PC-3 (cell line): ENCODE results near the gene ZNF469. TPM values are rescaled to one million over a fixed set of nuclear protein-coding genes. Genes with fewer than 3 reads are reported as not detected.

Source experiments
- ATAC-seq: fragments of 200-7000 bp; cut with Tn5 transposase; 2 replicates; pipeline ENCODE4 v1.9.1; 2020; ENCODE audit warnings: mild to moderate bottlenecking, moderate library complexity
- BruUV-seq: library from RNA; stranded (reverse); fragments of 400-500 nt; replicated peaks from 2 replicates; lab custom pipeline; 2021; lab: Mats Ljungman, UMichigan
- CTCF ChIA-PET: fragments of 300-600 bp; sonication (Branson Sonifier 250); formaldehyde crosslinking; loops from one replicate; lab custom pipeline; 2022; ENCODE audit warnings: antibody characterized with exemption; lab: Charles Lee
- POLR2A ChIA-PET: fragments of 300-600 bp; sonication (Branson Sonifier 250); formaldehyde crosslinking; loops from one replicate; lab custom pipeline; 2022; ENCODE audit warnings: antibody characterized with exemption; ENCODE audit not compliant: unreplicated experiment; lab: Charles Lee
- DNase-seq: peaks from one replicate; pipeline ENCODE4 v3.0.0-alpha.2; 2015
- H2AFZ ChIP-seq: fragments of 300-600 bp; sonication (generic); 2 replicates; pipeline ENCODE4 v1.6.0; 2016; ENCODE audit warnings: antibody characterized with exemption, low read length
- H3F3A ChIP-seq: fragments of 300-600 bp; sonication (generic); one replicate; pipeline ENCODE4 v1.6.0; 2017; ENCODE audit warnings: antibody characterized with exemption, low read length, control low read depth, mild to moderate bottlenecking; ENCODE audit not compliant: unreplicated experiment
- H3K27ac ChIP-seq: fragments of 300-600 bp; sonication (generic); 2 replicates; pipeline ENCODE4 v1.5.1; 2016; ENCODE audit warnings: mild to moderate bottlenecking, low read length
- H3K27me3 ChIP-seq: fragments of 300-600 bp; sonication (generic); 2 replicates; pipeline ENCODE4 v1.6.1; 2016; ENCODE audit warnings: low read length, mixed read lengths
- H3K36me3 ChIP-seq: fragments of 300-600 bp; sonication (generic); 2 replicates; pipeline ENCODE4 v1.6.1; 2016; ENCODE audit warnings: low read depth, mixed run types, low read length, mixed read lengths
- H3K4me1 ChIP-seq: fragments of 300-600 bp; sonication (generic); 2 replicates; pipeline ENCODE4 v1.5.1; 2016; ENCODE audit warnings: low read length; ENCODE audit not compliant: insufficient read depth
- H3K4me2 ChIP-seq: fragments of 300-600 bp; sonication (generic); 2 replicates; pipeline ENCODE4 v1.6.0; 2016; ENCODE audit warnings: low read length
- H3K4me3 ChIP-seq: fragments of 300-600 bp; sonication (generic); 2 replicates; pipeline ENCODE4 v1.5.1; 2016; ENCODE audit warnings: mild to moderate bottlenecking, low read length, mixed read lengths
- H3K79me2 ChIP-seq: fragments of 300-600 bp; sonication (generic); 2 replicates; pipeline ENCODE4 v1.6.1; 2017; ENCODE audit warnings: low read length, mixed read lengths
- H3K9ac ChIP-seq: fragments of 300-600 bp; sonication (generic); 2 replicates; pipeline ENCODE4 v1.6.0; 2016; ENCODE audit warnings: mild to moderate bottlenecking, low read length
- H3K9me2 ChIP-seq: fragments of 300-600 bp; sonication (generic); replicated peaks from 2 replicates; pipeline ENCODE4 v1.6.1; 2016; ENCODE audit warnings: mixed run types, low read length, mixed read lengths
- H3K9me3 ChIP-seq: fragments of 300-600 bp; sonication (generic); 2 replicates; pipeline ENCODE4 v1.6.1; 2016; ENCODE audit warnings: low read length, mixed read lengths
- H4K20me1 ChIP-seq: fragments of 300-600 bp; sonication (generic); 2 replicates; pipeline ENCODE4 v1.6.1; 2016; ENCODE audit warnings: low read length, mixed read lengths
- CTCF ChIP-seq: fragments of 300-600 bp; sonication (generic); conservative IDR thresholded peaks from 2 replicates; pipeline ENCODE4 v1.5.1; 2017; ENCODE audit warnings: antibody characterized with exemption, low read depth, mild to moderate bottlenecking, low read length
- EZH2 ChIP-seq: fragments of 300-600 bp; sonication (generic); IDR thresholded peaks from one replicate; pipeline ENCODE4 v1.6.1; 2017; ENCODE audit warnings: antibody characterized with exemption, mild to moderate bottlenecking, low read length; ENCODE audit not compliant: unreplicated experiment
- EZH2phosphoT487 ChIP-seq: fragments of 300-600 bp; sonication (generic); IDR thresholded peaks from 2 replicates; pipeline ENCODE4 v1.6.1; 2018; ENCODE audit warnings: mild to moderate bottlenecking, antibody characterized with exemption, low read length, borderline replicate concordance
- intact Hi-C: fragments of 100-400 bp; cut with micrococcal nuclease; formaldehyde crosslinking; loops from 2 replicates; pipeline ENCODE4 v1.9.0; 2023
- total RNA-seq: library from RNA; depleted of rRNA; stranded (reverse); fragments of >200 nt; gene quantifications from 2 replicates; pipeline ENCODE4 v1.2.3, GENCODE V29; 2014

The ZNF469 gene
- total RNA-seq, 1 experiment from 2014 or later, result 3.1 TPM

- DNase-seq (no peak), ATAC-seq (no peak)
- H3K4me3 ChIP-seq, result no peak overlapping the region
- ChIA-PET POLR2A (no interaction called here), CTCF (no interaction called here)
- H3F3A ChIP-seq, result no peaks in the 10 kb centered on the region
- H3K4me1 ChIP-seq, result no peaks in the 10 kb centered on the region
- BruUV-seq, result no TSS peak
- no peak overlapping the region for H3K27ac ChIP-seq
- no peaks in the 10 kb centered on the region for H3K9me3 ChIP-seq
- no peak overlapping the region for H2AFZ ChIP-seq
- H4K20me1 ChIP-seq, result no peaks in the 10 kb centered on the region
- H3K79me2 ChIP-seq, result no peaks in the 10 kb centered on the region
- intact Hi-C loops, result no loop called here
- TF ChIP-seq CTCF (no peak), EZH2 (no peak), EZH2phosphoT487 (no peak)
- no peaks in the 10 kb centered on the region for H3K36me3 ChIP-seq
- no peak overlapping the region for H3K4me2 ChIP-seq
- no peaks in the 10 kb centered on the region for H3K9me2 ChIP-seq
- no peaks in the 10 kb centered on the region for H3K27me3 ChIP-seq
- no peak overlapping the region for H3K9ac ChIP-seq
Observed at GRCh38 chr16:88400186-88400585, 17.4 kb downstream of the ZNF469 start.

- Histone ChIP-seq H3K4me2 (no peak overlapping the region), H4K20me1 (no peaks in the 10 kb centered on the region), H3K9me2 (no peaks in the 10 kb centered on the region), H3K27me3 (no peaks in the 10 kb centered on the region), H3K9me3 (no peaks in the 10 kb centered on the region), H3K9ac (no peak overlapping the region), H2AFZ (no peak overlapping the region), H3K79me2 (no peaks in the 10 kb centered on the region), H3K4me3 (no peak overlapping the region), H3K4me1 (no peaks in the 10 kb centered on the region), H3F3A (no peaks in the 10 kb centered on the region), H3K27ac (no peak overlapping the region), H3K36me3 (no peaks in the 10 kb centered on the region)
- TF ChIP-seq EZH2, result no peak
- TF ChIP-seq EZH2phosphoT487, result no peak
- TF ChIP-seq CTCF, result no peak
- intact Hi-C loops, result no loop called here
- ATAC-seq (no peak), DNase-seq (no peak)
- ChIA-PET CTCF (no interaction called here), POLR2A (no interaction called here)
- no TSS peak for BruUV-seq
Observed at GRCh38 chr16:88401604-88402246, 19.0 kb downstream of the ZNF469 start.

GRCh38 chr16:88402551-88403240, 19.9 kb downstream of the ZNF469 start:
- no peaks in the 10 kb centered on the region for H3K79me2 ChIP-seq
- no peak overlapping the region for H2AFZ ChIP-seq
- H3K27ac ChIP-seq, result no peak overlapping the region
- H3K9me3 ChIP-seq, result no peaks in the 10 kb centered on the region
- no peaks in the 10 kb centered on the region for H4K20me1 ChIP-seq
- DNase-seq, result no peak
- no peaks in the 10 kb centered on the region for H3F3A ChIP-seq
- intact Hi-C loops, result no loop called here
- H3K9me2 ChIP-seq, result no peaks in the 10 kb centered on the region
- TF ChIP-seq CTCF (no peak), EZH2phosphoT487 (no peak), EZH2 (no peak)
- POLR2A ChIA-PET, result no interaction called here
- no peaks in the 10 kb centered on the region for H3K36me3 ChIP-seq
- H3K9ac ChIP-seq, result no peak overlapping the region
- no peak for ATAC-seq
- no peak overlapping the region for H3K4me2 ChIP-seq
- no peak overlapping the region for H3K4me3 ChIP-seq
- no peaks in the 10 kb centered on the region for H3K27me3 ChIP-seq
- CTCF ChIA-PET, result no interaction called here
- no peaks in the 10 kb centered on the region for H3K4me1 ChIP-seq
- BruUV-seq, result no TSS peak
